GM21619 (cell line): ENCODE data around the gene WDR44.
"Not testable (repeated sequence)": the region's sequence is repeated elsewhere in the genome, so short reads cannot be mapped to it uniquely, and the experiment has no call there.

Source experiments
- ATAC-seq: cut with Tn5 transposase; IDR thresholded peaks from one replicate; pipeline ENCODE4 v1.9.1; 2021; ENCODE audit not compliant: unreplicated experiment

WDR44 gene

DNA sequence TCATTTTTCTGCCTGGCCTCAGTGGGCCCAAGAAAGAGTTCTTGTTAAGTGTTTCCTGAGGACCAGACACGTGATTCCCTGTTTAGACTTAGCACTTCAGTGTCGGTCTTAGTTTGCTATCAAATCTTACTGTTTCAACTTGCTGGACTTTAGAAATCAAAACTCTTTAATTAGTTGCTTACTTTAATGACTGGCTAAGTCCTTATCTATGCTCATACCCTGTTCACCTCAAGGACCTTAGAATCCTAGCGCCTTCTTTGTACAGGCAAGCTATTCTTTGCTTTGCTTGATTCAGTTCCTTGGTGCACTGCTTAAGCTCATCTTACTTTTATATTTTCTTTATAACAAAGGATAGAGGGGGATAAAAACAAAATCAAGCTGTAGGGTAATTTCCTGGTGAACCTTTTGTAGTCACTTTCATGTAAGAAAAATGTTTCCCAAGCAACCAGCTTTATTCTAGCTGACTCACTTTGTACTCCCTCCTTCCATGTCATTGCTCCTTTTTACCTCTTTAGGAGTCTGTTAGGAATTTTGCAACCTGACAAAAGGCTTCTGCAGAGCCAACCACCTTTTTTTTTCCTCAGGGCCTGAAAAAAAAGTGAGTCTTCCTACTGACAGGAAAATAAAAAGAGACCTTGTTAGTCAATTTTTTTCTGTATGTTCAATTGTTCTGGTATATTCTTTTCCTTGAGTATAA lies 14.7 kb downstream of the WDR44 start:
- no peak for ATAC-seq

DNA sequence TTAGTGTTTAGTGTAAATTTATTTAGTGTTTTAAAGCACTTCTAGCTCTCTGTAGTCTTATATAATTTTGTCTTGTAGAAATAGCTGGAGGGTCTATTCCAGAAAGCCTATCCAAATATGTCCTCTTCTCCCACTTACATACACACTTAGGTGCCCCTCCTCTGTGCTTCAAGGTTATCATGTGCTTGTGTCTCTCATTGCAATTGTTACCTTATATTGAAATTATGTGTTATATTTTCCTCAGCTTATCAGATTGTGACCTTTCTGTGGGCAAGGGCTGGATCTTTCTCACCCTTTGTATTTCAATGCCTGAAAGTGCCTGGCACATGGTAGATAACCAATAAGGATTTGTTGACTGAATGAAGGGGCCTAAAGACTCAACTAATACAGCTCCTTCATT lies 18.4 kb downstream of the WDR44 start:
- ATAC-seq = no peak

DNA sequence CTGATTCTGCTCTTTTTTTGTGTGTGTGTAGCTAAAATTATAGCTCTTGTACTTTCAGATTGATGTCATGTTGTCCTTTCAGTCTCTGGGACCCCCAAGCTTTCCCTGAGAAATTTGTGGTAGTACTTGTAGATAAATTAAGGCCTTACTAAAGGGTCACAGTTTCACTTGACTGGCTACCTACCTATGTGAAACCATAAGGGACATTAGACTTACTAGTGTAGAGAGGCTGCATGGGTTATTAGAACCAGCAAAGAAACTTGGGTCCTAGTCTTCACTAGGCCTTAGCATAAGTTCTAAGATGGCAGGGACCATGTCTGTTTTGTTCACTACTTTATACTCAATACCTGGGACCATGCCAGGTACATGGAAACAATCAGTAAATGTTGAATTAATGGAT lies 21.4 kb downstream of the WDR44 start:
- ATAC-seq = no peak

DNA sequence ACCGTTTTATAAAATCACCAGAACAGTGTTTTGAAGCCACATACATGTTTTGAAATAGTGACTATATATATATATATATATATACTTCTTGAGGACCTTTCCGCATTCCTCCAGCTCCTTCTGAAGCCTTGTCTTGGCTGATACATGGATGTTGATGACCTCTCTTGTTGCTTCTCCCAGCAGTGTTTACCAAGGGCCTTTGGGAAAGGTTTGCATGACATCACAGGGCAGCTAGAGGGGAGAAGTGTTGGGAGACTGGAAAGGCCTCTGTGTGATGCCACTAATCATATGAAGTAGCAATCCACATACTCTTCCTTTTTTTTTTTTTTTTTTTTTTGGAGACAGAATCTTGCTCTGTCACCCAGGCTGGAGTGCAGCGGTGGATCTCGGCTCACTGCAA lies 22.5 kb downstream of the WDR44 start:
- ATAC-seq = no peak

DNA sequence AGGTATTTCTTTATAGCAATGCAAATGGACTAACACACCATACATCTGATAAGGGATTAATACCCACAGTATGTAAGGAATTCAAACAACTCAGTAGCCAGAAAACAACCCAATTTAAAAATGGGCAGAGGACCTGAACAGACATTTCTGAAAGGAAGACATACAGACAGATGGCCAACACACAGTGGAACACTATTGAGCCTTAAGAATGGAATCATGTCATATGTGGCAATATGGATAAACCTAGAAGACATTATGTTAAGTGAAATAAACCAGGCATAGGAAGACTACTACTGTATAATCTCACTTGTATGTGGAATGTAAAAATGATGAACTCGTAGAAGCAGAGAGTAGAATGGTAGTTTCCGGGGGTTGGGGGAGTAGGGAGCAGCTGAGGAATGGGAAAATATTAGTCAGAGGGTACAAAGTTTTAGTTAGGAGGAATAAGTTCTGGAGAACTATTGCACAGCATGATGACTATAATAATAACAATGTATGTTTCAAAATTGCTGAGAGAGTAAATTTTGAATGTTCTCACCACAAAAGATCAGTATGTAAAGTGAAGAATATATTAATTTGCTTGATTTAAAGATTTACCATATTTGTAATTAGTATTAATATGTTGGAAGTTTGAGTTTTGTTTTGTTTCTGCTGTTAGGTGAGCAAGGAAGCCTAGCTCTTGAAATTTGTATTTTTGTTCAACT lies 25.2 kb downstream of the WDR44 start:
- no peak for ATAC-seq

DNA sequence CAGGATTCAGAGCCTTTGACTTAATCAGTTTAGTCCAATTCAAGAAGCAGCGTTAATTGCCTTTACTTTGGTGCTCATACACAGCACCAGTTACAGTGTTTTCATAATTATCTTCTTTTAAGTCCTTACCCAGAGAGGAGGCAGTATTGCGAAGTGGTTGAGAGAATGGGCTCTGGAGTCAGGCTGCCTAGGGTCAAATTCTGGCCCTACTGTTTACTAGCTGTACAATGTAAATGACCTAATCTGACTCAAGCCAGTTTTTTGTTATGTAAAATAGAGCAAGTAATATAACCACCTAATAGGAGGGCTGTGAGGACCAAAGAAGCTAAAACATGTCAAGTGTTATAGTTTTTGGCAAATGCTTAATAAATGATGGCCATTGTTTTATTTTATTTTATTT lies 27.6 kb downstream of the WDR44 start:
- ATAC-seq = no peak

DNA sequence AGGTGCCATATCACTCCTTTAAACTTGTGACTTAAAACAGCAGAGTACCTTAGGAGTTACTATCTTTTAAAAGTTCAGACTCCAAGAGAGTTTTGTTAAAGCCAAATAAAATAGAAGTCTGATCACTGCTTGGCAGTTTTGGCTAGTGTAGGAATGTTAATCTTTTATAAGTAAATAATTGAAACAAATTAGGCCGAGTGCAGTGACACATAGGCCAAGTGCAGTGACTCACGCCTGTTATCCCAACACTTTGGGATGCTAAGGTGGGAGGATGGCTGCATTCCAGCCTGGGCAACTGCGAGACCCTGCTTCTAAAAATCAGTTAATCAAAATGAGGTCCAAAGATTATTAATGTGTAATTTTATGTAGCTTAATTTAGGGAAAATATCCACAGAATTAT lies 37.2 kb downstream of the WDR44 start:
- ATAC-seq = no peak

DNA sequence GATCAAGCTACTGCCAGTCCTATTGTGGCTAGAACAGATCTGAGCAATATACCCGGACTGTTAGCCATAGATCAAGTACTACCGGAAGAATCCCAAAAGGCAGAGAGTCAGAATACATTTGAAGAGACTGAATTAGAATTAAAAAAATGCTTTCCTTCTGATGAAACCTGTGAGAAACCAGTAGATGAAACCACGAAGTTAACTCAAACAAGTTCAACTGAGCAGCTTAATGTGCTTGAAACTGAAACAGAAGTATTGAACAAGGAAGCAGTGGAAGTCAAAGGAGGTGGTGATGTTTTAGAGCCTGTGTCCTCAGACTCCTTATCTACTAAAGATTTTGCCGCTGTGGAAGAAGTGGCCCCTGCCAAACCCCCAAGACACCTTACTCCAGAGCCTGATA lies 46.8 kb downstream of the WDR44 start:
- ATAC-seq = no peak

DNA sequence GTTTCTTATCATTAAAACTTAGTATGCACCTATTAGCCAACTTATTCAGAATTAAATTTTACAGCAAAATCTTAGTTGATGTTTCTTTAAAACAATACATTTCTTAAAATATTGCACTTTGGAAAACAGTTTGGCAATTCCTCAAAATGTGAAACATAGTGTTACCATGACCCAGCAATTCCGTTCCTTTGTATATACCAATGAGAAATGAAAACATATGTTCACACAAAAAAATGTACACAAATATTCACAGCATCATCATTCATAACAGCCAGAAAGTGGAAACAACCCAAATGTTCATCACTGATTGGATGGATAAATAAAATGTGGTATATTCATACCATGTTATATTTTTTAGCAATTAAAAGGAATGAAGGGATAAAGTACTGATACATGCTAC lies 50.2 kb downstream of the WDR44 start:
- no peak for ATAC-seq

DNA sequence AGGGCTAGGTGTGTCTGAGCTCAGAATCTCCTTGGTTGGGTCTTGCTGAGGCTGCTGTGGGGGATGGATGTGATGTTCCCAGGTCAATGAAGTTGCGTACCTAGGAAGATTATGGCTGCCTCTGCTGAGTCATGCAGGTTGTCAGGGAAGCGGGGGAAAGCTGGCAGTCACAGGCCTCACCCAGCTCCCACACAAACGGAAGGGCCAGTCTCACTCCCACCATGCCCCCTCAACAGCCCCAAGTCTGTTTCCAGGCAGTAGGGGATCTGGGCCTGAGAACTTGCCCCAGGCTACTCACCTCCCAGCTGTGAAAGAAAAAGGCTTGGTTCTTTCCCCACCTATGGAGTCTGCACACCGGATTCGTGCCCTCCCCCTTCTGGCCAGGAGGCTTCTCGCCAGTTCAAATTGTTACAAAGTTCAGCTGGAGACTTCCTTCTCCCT lies 72.9 kb downstream of the WDR44 start:
- no peak for ATAC-seq

DNA sequence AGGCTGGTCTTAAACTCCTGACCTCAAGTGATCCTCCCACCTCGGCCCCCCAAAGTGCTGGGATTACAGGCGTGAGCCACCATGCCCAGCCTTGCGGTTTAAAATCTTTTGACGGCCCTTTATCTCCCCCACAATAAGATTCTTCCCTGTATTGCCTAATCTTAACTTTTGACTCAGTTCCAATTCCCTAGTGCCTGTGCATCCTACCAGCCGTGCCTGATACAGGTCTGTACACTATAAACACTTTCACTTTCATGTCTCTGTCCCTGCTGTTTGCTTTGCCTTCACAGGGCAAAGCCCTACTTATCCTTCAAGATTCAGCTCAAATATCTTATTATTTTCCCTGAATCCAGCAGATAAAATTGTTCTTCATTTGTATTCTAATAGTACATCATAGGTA lies 74.6 kb downstream of the WDR44 start:
- ATAC-seq = peak; percentile 79

DNA sequence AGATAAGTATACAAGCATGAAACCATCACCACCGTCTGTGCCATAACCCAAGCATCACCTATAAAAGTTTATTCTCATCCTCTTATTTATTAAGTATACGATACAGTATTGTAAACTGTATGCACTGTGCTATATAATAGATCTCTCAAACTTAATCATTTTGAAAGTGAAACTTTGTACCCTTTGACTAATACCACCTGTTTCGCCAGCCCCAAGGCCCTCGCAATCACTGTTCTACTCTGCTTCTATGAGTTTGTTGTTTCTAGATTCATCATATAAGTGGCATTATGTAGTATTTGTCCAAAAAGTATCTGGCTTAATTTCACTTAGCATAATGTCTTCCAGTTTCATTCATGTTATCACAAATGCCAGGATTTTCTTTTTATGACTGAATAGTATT lies 77.7 kb downstream of the WDR44 start:
- ATAC-seq = peak; percentile 93

DNA sequence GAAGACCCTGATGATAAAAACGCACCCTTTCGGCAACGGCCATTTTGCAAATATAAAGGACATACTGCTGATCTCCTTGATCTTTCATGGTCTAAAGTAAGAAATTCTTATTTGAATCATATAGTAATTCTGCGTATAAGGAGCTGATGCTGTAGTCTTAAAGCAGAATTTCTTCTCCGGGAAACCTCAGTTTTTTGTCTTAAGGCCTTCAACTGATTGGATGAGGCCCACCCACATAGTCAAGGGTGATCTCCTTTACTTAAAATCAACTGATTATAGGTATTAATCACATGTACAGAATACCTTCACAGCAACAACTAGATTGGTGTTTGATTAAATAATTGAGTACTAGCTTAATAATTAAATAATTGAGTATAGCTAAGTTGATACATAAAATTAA lies 86.9 kb downstream of the WDR44 start:
- no peak for ATAC-seq

DNA sequence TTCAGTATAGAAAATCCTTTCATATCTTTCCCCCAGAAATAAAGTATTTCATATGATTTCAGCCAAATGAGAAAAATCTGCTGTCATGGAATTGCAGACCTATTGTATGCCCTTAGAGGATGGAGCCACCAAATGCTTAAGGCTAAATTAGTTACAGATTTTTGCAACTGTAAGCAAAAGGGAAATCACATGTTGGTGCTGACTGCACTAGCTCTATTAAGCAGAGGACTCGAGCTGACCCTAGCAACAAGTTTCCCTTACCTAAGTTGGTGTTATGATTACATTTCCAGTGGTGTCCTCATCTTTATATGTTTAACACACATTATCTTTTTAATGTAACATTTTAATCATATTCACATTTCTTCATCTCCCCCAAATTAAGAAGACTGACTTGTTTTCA lies 91.4 kb downstream of the WDR44 start:
- no peak for ATAC-seq

DNA sequence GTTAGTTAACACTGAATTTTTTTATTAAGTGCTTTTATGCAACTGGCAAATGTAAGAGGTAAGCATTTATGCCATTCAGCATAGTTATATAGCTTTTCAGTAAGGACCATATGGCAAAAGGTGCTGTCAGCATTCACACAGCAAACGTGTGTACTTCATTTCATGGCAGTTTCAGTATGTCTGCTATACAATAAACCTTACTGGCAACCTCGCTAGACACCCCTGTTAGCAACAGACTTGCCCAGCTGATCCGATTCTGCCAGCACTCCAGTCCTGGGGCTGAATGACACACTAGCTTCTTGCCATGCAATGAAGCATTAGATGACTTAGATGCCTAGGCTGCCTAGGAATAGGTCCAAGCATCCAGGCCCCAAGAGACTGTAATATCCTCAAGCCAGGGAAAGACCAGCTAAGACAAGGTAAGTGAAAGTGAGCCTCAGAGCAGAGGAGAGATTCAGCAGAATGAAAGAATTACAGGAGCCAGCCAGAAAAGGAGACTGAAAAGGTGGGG lies 102.4 kb downstream of the WDR44 start:
- no peak for ATAC-seq

DNA sequence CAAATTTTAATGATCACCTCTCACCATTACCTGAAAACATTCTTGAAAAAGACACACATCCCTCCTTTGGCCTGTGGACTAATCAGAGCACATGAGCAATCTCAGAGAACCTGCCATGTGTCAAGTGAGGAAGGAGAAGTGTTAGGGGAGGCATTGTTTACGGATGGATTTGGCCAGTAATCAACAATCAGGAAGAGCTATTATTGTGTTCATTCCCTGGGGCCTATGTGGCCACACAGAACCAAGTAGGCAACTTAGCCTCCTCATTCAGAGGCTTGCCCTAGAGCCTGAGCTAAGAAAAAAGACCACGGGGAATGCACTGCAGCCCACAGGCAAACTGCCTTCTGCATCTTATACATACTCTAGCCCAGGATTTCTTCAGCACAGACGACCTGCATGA lies 109.1 kb downstream of the WDR44 start:
- no peak for ATAC-seq

DNA sequence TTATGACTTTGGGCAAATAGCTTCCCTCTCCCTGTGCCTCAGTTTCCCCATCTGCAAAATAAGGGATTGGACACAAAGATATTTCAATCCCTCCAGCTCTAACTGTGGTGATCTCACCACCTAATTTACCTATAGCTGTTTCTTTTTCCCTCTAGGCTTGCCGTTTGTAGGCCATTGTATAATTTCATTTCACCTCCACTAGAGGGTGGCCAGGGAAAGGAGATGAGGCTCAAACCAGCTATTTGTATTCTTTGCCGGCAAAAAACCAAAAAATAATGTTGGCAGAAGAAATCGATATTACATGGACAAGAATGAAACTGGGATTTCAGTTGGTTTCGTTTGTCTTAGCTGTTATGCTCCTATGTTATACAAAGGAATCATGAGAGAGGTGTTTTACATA lies 113.6 kb downstream of the WDR44 start:
- ATAC-seq = peak; percentile 60

DNA sequence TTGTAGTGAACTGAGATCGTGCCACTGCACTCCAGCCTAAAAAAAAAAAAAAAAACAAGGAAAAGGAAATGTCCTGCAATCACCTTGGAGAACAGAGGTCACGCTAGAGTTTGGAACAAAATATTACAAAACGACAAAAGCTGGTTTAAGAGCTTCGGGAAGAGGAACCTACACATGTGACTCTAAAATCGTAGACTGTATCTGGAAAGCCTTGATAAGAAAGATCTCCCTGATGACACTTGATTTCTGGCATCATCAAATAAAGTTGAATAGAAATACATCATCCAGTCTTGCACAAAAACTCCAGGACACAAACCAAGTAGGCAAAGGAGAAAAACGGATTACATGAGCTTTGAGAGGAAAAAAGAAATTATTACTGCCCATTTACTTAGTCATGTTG lies 118.6 kb downstream of the WDR44 start:
- no peak for ATAC-seq

DNA sequence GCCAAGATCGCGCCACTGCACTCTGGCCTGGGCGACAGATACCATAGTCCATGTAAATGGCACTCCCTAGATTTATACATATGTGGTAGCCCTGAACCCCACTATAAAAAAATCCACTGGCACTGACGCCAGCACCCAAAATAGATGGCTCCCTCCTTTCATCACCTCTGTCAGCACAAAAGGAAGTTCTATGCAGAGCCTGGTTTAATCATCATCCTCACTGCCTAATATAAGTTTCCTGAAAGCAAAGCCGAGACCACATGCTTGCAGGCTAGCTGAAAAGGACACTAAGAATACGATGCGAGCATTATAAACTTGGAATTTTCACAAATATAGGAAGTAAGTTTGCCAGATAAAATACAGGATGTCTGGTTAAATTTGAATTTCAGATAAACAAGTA lies 122.2 kb downstream of the WDR44 start:
- ATAC-seq = no peak

DNA sequence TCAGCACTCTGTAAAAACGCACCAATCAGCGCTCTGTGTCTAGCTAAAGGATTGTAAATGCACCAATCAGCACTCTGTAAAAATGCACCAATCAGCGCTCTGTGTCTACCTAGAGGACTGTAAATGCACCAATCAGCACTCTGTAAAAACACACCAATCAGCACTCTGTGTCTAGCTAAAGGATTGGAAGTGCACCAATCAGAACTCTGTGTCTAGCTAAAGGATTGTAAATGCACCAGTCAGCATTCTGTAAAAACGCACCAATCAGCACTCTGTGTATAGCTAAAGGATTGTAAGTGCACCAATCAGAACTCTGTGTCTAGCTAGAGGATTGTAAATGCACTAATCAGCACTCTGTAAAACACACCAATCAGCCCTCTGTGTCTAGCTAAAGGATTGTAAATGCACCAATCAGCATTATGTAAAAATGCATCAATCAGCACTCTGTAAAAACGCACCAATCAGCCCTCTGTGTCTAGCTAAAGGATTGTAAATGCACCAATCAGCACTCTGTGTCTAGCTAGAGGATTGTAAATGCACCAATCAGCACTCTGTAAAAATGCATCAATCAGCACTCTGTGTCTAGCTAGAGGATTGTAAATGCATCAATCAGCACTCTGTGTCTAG lies 124.9 kb downstream of the WDR44 start:
- not testable (repeated sequence) for ATAC-seq

DNA sequence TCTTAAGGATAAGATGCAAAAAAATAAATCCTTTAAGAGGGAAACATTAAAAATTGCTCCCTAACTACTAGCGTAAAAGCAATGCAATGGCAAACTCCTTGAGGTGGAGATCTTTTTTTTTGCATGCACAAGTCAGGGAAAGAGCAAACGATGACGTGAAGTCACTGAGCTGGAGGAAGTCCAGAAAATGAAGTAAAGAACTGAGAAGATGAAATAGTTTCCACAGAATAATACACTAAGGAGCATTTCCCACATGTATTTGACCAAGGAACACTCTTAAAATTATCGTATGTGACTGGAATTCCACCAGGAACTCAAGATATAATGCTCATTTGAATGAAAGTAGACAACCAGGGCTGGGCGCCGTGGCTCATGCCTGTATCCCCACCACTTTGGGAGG lies 128.7 kb downstream of the WDR44 start:
- ATAC-seq = no peak

DNA sequence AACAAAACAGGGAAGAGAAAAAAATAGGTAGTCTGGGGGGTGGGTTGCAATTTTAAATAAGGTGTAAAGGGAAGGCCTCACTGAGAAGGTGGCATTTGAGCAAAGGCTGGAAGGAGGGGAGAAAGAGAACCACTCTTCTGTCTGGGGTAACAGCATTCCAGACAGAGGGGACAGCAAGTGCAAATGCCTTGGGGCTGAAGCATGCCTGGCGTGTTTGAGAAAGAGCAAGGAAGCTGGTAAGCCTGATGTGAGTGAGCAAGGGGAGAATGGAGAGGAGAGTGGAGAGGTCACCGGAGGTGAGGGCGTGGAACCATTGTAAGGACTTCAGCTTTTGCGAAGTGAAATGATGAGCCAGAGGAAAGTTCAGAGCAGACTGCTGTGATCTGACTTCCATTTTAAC lies 130.0 kb downstream of the WDR44 start:
- no peak for ATAC-seq
